G401.6 (cell line): ENCODE results near the gene MORF4L1.
"Not testable (repeated sequence)": the region's sequence is repeated elsewhere in the genome, so short reads cannot be mapped to it uniquely, and the experiment has no call there.

Experiments
- FAIRE-seq: peaks from 2 replicates; lab custom pipeline; 2012; peaks lifted over from hg19 to GRCh38; lab: Jason Lieb, UNC

The MORF4L1 gene

DNA sequence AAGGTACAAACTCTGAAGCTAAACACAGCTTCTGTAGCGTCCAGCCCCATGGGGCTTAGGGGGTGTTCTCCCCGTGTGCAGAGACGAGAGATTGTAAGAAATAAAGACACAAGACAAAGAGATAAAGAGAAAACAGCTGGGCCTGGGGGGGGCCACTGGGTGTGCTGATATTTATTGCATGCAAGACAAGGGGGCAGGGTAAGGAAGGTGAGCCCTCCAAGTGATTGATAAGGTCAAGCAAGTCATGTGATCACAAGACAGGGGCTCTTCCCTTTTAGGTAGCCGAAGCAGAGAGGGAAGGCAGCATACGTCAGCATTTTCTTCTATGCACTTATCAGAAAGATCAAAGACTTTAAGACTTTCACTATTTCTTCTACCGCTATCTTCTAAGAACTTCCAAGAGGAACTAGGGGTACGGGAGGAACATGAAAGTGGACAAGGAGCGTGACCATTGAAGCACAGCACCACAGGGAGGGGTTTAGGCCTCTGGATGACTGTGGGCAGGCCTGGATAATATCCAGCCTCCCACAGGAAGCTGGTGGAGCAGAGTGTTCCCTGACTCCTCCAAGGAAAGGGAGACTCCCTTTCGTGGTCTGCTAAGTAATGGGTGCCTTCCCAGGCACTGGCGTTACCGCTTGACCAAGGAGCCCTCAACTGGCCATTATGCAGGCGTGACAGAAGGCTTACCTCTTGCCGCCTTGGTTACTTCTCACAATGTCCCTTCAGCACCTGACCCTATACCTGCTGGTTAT is 29.8 kb downstream of the MORF4L1 start:
- FAIRE-seq = not testable (repeated sequence)

DNA sequence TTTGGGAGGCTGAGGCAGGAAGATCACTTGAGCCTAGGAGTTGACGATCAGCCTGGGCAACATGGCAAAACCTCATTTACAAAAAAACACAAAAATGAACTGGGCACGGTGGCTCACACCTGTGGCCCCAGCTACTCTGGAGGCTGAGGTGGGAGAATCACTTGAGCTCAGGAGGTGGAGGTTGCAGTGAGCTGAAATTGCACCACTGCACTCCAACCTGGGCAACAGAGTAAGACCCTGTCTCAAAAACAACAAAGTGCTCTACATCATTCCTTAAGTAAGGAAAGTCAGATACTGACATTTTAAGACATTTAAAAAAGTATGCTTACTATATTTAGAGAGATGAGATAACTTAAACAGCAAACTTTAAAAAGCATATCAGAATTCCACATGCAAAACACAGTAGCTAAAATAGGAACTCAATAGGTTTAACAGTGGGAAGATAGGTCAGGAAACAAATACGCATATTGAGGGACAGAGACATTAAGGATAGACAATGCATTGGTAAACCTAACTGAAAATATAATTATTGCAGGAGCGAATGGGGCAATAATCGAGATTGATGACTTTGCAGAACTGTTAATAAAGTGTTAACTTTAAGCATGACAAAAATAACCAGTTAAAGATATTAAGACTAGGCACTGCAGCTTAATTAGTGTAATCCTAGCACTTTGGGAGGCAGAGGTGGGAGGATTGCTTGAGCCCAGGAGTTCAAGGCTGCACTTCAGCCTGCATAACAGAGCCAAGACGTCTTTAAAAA is 32.1 kb downstream of the MORF4L1 start:
- no peak for FAIRE-seq

DNA sequence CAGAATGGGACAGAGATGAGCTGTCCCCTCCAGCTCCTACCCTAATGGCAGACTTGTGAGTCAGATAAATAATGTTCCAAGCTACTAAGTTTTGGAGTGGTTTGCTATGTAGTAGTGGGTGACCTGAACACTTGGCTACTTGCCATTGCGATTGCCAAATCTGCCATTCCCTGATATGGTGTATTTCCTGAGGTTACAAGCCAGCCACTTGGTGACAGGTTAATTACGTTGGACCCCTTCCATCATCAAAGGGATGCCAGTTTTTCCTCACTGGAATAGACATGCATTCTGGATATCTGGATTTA is 33.6 kb downstream of the MORF4L1 start:
- no peak for FAIRE-seq

DNA sequence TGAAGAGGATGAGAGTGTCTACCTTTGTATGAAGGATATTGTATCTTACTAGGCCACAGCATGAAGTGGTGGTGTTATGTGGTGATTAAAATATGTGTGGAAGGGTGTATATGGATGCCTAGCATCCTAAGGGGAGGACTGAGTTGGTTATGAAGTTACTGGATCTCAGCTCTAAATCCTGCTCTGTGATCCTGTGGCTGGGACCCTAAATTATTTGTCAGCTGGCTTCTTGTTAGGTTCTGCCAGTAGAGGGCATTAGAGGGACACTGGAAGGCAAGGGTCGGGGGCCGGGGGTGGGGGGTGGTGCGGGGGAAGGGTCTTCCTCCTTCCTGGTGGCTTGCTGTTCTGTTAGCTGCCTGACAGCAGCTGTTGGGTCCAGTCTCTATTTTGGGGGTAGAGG is 34.9 kb downstream of the MORF4L1 start:
- no peak for FAIRE-seq

DNA sequence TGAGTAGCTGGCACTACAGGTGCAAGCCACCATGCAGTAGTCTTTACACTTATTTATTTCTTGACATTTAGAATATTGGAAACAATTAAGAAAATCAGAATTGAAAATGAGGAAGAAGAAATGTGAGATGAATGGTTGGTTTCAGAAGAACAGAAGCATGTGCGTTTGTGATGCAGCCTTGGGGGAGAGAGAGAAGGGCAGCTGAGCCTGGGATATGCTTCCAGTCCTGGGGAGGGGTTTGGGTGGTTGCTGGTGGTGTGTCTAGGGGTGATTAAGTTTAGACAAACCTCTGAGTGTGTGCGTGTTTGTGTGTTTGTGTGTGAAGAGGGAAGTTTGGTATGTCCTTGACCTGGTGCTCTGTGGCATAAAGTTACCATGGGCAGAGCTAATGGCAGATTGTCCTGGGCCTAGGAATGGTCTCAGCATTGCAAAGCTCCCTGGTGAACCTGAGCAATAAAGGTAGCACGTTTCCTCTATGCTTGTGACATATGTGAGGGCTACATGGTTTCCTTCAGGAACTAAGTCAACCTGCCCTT is 36.5 kb downstream of the MORF4L1 start:
- FAIRE-seq = no peak

DNA sequence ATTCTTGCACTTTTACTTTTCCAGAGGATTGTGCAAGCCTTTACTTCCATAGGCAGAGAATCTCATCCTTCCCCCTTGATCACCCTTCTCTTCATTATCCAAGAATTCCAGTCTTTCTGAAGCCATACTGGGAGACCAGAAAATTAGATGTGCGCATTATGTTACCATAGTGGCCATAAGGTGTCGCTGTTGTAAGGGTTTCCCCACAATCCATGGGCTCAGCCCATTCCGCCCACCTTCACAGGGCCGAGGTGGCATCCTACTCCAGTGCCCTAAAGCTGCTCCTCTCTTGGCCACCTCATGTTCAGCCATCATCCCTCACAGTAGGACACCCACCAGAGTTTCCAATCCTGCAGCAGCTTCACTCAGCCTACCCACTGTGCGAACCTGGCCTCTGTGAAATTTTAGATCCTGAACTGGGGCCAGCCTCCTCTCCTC is 37.1 kb downstream of the MORF4L1 start:
- peak; percentile 84 for FAIRE-seq

DNA sequence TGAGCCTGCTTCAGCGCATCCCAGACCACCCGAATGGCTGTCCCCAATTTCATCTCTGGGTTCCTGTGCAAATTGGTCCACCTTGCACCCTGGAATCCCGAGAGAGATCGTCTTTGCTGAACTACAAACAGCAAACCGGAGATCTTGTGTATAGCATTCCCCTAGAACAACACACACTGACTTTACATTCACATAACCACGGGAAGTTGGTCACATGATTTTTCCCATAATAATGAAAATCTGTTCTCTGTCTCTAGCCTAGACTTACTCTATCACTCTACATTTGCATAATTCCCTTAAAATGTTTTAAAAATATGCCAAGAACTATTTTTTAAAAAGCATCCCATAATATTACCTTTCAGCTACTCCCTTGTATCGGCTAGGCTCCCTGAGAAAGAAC is 37.6 kb downstream of the MORF4L1 start:
- FAIRE-seq = no peak

DNA sequence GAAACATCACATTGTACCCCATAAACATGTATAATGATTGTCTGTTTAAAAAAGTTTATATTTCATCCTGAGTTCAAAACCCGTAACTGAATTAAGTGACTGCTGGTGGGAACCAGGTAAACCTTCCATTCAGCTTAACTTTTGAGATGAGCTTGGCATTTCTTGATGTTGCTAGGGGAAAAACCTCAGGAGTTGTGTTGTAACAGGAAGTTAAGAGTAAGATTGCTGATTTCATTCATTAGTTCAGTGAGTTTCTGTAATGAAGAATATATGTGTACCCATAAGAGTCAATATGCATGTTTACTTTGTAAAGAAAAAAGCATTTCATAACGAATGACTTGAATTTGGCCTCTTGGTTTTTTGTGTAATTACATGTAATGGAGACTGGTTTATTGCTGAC is 39.6 kb downstream of the MORF4L1 start:
- FAIRE-seq = no peak

DNA sequence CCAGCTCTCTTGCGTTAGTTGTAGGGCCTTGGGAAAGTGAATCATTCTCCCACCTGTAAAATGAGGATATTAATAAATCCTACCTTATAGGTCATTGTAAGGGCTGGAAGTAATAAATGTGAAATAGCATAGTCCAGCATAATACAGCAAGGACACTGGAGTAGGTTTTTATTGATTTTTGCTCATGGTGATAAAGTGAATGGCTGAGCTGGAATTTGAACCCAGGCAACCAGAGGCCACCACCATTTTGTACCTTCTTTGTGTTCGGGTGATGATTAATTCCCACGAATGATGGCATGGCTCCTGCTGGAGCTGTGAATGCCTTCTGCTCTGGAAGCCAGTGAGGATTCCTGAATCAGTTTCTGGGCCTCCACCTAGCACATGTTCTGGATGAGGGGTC is 40.3 kb downstream of the MORF4L1 start:
- FAIRE-seq = no peak

DNA sequence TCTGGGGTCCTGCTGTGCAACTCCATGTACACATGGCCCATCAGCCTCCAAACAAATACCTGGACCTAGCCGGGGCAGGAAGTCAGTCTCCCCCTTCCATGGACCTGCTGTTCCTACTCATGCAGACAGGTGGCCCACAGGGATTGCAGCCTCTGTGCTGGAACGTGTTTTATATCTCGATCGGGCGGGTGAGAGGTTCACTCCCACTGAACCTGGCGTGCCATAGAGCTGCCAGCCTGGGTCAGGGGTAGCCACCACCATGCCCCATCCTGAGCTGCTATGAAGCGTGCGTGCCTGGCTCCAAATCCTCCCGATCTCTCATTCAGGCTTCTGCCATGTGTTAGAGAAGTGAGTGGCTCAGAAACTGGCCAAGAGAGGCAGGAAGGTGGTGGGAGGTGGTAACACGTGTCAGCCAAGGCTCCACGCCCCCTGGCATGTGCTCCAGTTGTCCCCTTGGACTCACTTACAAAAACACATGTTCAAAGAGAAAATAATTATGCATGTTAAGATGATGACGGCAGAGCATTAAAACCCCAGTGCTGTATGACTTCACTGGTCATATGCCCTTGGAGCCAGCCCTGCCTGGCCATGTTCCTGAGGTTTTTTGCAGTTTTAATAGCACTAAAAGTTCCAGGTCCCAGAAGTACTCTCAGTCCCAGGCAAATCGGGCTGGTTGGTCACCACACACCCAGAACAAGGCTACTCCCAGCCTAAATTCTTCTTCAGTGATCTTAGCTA is 41.5 kb downstream of the MORF4L1 start:
- FAIRE-seq = no peak

DNA sequence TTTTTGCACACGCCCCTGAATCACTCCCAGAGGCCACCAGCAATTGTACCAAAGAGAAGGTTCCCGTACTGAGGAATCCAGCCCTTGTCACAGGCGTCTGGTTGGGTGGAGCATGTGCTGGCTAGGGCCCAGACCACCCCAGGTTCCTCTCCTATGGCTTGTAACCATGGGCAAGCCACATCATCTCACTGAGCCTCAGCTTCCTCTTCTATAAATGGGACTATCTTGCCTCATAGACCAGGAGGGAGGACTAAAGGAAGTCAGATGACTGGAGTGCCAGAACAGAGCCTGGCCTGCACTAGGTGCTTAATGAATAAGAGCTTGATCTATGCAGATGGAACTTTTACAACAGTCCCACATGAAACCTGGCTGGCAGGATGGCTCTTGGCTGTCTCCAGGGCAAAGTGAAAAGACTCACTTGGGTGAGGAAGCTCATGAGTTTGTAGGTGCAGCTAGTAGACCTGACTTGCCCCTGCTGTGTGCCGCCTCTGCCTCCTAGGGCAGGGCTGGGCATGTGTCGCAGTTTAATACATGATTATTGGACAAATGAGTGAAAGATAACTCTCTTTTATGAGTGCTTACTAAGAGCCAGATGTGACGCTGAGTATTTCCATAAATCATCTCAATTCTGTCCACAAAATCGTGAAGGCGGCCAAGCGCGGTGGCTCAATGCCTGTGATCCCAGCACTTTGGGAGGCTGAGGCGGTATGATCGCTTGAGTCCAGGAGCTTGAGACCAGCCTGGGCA is 42.8 kb downstream of the MORF4L1 start:
- FAIRE-seq = no peak

DNA sequence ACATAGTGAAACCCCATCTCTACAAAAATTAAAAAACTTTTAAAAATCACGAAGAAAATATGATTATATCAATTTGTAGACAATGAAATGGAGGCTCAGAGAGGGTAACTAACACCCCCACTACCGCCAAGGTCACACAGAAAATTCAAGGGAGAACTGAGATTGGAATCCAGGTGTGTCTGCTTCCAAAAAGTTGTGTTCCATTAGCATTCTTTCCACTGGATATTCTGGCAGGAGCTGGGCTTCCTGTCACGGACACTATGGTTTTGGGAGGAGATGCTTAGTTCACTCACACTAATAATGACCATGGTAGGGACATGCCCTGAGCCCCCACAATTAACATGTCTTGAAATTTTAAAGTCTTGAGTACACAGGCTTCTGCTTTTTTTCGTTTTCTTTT is 43.4 kb downstream of the MORF4L1 start:
- no peak for FAIRE-seq

DNA sequence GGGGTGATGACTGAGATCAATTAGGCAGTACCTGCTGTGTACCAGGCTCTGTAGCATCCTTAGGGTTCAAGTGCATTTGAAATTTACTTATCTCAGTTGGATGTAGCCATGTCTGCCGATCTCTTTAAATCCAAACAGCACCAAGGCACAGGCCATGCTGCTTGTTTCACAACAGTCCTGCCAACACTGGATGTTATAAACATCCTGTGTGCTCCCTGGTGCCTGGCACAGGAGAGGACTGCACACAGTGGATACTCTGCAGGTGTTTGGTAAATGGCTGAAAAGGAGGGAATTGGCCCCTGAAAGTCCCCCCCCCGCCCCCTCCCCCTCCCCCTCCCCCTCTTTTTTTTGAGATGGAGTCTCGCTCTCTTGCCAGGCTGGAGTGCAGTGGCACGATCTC is 45.2 kb downstream of the MORF4L1 start:
- no peak for FAIRE-seq

DNA sequence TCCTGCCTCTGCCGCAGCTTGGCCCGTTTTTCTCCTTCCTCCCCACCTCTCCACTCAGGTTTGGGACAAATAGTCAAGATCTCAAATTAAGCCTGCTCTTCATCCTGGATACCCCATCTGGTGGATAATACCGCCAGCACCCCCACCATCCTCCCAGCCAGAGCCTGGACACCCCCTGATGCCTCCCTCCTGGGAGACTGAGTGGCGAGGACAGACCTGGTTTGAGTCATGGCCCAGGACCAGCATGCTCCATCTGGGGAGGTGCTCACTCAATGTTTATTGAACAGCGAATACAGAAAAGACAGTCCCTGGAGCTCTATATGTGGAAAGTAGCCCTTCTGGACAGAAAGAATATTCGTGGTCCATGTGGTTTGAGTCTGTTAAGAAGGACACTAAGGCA is 48.8 kb downstream of the MORF4L1 start:
- FAIRE-seq = no peak

DNA sequence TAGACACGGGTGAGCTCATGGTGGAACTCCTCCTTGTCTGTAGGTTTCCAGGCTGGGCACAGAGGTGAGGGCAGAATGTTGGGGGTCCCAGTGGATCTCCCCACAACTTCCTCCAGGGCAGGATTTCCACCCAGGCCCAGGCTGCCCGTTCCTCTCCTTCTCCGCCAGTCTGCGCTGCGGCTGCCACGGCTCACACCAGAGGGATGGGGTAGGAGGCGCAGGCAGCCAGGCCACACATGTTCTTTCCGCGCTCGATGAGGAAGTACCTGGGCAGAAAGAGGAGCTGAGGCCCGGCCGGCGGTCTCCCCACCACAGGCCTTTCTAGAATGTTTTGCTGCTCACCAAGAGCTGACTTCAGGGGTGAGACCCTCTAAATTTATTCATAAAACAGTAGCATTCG is 49.2 kb downstream of the MORF4L1 start:
- no peak for FAIRE-seq

DNA sequence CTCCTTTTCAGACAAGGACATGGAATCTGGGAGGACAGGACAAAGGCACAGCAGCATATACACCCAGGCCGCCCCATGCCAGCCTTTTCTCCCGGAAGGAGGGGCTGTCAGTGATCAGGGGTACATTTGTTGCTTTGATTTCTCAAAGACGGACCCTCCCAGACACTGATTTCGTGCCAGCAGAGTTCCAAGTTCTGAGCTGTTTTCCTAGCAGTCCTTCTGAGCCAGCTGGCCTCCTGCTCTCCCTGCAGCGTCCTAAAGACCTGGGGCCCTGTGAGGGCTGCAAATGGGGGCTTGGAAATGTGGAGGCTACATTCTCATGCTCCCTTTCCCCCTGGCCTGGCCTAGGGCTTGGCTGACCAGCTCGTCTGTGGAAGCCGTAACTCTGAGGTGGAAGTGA is 49.8 kb downstream of the MORF4L1 start:
- FAIRE-seq = no peak

DNA sequence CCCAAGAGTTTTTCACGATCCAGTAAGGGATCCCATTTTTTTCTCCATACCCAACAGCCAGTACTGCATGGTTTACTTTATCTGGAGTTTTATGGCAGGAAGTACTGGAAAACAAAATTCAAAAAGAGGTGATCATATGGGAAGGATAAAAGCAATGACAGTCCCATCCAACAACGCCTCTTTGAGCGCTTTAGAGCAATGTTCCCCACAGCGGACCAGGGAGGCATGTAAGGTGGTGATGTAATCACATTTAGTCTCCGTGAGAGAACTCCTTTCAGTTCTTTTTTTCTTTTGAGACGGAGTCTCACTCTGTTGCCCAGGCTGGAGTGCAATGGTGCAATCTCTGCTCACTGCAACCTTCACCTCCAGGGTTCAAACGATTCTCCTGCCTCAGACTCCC is 50.3 kb downstream of the MORF4L1 start:
- FAIRE-seq = no peak

DNA sequence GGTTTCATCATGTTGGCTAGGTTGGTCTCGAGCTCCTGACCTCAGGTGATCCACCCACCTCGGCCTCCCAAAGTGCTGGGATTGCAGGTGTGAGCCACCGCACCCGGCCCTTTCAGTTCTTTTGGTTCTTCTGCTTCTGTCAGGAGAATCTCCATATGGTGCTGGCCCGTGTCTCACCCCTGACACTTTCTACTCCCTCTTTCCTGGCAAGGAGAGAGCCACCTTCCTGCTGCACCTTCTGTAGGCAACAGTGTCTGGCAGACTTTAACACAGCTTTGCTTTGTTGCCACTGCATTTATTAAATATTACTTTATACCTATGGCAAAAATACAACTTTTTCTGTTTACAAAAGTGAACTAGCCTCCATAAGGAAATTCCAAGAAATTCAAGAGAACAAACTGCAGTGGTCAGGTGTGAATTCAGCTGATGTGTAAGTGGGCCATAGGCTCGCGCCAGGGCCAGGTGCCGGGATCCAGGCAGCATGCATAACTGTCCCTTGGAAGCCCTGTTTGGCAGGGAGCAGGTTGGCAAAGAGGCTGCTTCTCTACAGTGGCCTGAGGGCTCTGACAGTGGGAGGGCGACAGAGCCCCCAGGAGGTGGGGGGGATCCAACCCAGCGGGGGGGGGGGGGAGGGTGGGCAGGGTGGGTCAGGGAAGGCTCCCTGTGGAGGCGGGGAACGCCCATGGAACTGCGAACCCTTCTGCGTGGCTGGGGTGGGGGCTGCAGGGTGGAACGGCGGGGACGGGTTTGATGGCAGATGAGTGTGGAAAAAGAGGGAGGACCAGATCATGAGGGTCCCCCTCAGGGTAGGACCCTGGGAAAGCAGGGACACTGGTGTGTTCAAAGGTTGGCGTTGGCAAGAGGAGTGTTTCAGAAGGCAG is 51.0 kb downstream of the MORF4L1 start:
- FAIRE-seq = no peak

DNA sequence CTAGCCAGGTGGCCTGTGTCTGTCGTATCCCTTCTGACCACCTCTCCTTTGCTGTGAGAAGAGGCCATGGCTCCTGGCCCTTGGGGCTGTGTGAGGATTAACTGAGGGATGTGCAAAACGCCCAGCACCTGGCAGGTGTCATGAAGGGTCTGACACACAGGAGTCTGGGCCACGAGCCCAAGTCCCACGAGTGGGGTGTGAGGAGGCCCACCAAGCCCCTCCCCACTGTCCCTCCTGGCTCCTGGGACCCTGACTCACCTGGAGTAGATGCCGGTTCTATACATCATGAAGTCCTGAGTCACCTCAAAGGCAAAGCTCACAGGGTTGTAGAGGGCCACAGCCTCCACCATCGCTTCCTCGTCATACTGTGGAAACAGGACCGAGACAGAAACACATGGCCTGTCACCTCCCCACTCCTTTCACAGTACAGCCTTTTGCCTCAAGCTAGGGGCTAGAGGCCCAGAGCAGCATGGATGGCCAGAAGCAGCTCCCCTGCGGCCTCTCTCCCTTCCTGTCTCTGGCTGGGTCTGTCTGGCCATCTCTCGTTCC is 52.5 kb downstream of the MORF4L1 start:
- FAIRE-seq = no peak

DNA sequence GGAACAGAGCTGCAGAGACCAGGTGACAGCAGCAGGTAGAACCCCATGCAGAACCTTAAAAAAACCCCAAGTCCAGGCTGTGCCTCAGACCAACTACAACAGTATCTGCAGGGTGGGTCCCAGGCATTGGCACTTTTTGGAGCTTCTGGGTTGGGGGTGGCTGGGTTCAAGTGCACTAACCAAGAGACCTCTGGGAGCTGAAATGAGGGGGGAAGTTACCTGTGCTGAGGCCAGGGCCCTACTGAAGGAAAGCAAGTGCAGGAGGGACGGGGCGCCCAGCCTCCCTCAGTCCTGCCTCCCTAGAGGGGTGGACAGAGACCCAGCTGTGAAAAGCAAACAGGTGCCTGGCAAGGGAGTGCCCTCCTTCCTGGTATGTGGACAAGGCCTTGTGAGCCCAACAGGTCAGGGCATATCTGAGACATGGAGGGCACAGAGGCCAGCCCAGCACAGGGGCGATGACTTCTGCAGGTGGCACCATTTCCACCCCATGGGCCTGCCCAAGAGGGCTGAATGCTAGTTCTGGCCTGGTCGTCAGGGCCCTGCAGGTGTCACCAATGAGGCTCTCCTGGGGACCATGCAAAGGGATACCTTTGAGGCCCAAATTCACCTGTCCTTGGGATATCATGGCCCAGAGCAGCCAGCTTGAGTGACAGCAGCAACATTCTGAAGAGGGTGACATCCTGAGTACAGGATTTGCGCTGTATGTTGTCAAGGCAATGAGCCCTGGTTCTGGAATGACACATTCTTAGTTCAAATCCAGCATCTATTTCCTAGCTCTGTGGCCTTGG is 53.5 kb downstream of the MORF4L1 start:
- no peak for FAIRE-seq
